Activated T-cell treated with anti-CD3 and anti-CD28 coated beads, Interleukin-2, amount 50 U/mL, for 4 hours (primary cell): ENCODE results near the gene SLC38A8. TPM values are rescaled to one million over a fixed set of nuclear protein-coding genes. Genes with fewer than 3 reads are reported as not detected.

Experiments used
- ATAC-seq, 2 donors: fragments of 200-7000 bp; cut with Tn5 transposase; one replicate each; pipeline ENCODE4 v1.10.0; 2021
- DNase-seq: peaks from one replicate; pipeline ENCODE4 v3.0.0-alpha.2; 2020
- H3K27me3 Mint-ChIP-seq: one replicate; pipeline ENCODE4 v1.8.0; 2021; ENCODE audit warnings: low read depth, mixed read lengths
- H3K36me3 Mint-ChIP-seq: one replicate; pipeline ENCODE4 v1.8.0; 2022; ENCODE audit warnings: mixed read lengths; ENCODE audit not compliant: insufficient read depth
- H3K4me1 Mint-ChIP-seq: one replicate; pipeline ENCODE4 v1.8.0; 2021; ENCODE audit warnings: low read depth, mixed read lengths
- H3K4me3 Mint-ChIP-seq: one replicate; pipeline ENCODE4 v1.8.0; 2021; ENCODE audit warnings: mild to moderate bottlenecking, moderate library complexity, mixed read lengths
- H3K9me3 Mint-ChIP-seq: one replicate; pipeline ENCODE4 v1.8.0; 2021; ENCODE audit warnings: mixed read lengths
- total RNA-seq, 3 donors: library from RNA; stranded (reverse); gene quantifications; one replicate each; pipeline ENCODE4 v1.2.1, GENCODE V29; 2021

SLC38A8 gene
- total RNA-seq, 3 donors from 2014 or later, result not detected

DNA sequence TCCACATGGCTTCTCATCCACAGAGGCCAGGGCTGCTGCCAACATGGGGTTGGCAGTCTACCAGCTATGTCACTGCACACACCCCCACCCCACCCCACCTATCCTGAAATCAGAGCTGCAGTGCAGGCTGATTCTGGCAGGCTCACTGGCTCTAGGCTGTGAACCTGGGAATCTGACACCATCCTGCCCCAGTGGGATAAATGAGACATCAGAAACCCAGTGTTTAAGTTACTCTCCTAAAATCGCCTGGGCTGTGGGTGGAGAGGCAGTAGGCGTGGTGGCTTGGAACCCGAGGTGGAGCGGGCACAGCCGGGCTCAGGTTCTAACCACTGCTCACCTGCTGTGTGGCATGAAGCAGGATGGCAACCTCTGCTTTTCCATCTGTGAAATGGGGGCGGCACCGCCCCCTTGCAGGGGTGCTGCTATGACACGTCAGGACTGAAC, 5.6 kb downstream of the SLC38A8 start:
- Mint-ChIP-seq H3K4me1 (no peaks in the 10 kb centered on the region), H3K9me3 (no peaks in the 10 kb centered on the region), H3K4me3 (no peak overlapping the region), H3K36me3 (no peaks in the 10 kb centered on the region), H3K27me3 (peaks cover 5% of the 10 kb centered on the region)
- DNase-seq (no peak), ATAC-seq (no peak)

DNA sequence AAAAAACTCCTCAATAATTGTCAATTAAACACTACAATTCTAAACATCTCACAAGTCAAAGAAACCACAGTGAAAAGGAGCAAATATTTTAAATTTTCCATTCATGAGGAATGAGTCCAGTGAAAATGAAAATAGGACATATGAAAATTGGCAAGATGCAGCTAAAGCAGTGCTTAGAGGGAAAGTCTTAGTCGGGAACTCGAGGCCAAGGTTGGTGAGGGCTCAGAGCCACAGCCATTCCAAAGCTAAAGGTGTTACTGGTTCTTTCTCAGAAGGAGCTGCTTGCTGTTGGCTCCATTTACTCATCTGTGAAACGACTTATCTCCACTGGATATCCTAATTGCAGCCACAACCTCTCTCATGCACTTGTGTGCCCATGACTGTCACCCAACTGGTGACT, 6.5 kb downstream of the SLC38A8 start:
- Mint-ChIP-seq H3K27me3 (peaks cover 6% of the 10 kb centered on the region), H3K9me3 (no peaks in the 10 kb centered on the region), H3K4me3 (no peak overlapping the region), H3K36me3 (no peaks in the 10 kb centered on the region), H3K4me1 (no peaks in the 10 kb centered on the region)
- ATAC-seq (no peak), DNase-seq (no peak)

DNA sequence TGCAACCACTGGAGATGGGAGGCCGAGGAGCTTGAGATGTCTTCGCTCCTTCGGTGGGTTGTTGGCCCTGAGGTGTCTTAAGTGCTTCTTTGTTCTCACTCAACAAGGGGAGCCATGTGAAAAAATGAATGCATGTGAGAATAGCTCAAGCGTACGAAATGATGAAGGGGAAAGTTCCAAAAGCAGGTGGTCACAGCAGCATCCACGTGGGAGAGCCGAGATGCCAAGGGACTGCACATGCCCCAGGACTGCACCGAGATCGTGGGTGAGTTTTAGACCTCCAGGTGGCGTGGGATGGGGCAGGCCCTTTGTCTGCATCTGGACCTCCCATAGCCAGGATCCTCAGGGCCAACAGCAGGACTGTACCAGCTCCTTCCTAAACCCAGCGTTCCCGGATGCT, 8.1 kb downstream of the SLC38A8 start:
- Mint-ChIP-seq H3K4me1 (peaks cover 3% of the 10 kb centered on the region), H3K9me3 (no peaks in the 10 kb centered on the region), H3K27me3 (peaks cover 5% of the 10 kb centered on the region), H3K36me3 (no peaks in the 10 kb centered on the region), H3K4me3 (no peak overlapping the region)
- DNase-seq (no peak), ATAC-seq (no peak)

DNA sequence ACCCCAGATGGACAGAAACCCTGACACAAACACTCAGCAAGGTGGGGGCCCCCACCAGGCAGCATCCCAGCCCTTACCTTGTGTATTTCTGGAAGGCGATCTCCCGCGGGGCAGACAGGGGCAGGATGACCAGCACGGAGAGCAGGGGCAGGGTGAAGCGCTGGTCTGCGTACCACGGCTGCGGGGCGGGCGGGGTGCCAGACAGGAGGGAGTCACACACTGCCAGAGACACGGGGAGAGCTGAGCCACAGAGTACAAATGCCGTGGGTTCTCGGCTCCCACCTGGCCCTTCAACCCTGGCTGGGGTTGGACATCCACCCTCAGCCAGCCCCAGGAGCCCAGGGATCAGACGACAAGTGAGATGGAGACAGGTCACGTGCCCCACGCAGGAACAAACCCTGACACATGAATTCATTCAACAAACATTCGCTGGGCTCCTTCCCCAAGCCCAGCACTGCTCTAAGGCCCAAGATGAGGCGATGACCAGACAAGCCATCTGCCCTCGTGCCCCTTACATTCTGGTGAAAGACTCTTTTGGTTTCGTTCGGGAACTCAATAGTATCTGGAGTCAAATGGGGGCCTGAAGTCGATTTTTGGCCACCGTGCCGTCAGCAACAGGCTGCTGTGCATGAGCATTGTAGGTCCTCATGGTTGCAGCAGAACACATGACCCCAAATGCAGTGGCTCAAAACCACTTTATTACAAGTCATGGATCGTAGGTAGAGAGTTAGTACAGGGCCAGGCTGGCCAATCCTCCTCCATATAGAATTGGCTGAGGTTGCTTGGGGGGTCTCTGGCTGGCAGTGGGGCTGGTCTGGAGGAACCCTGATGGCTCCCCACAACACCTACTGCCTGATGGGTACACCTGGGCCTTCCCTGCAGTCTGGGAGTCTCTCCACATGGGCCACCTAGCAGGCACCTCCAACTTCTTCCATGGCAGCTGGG, 9.1 kb downstream of the SLC38A8 start:
- DNase-seq, result no peak
- H3K9me3 Mint-ChIP-seq, result no peaks in the 10 kb centered on the region
- H3K27me3 Mint-ChIP-seq, result peaks cover 5% of the 10 kb centered on the region
- no peak overlapping the region for H3K4me3 Mint-ChIP-seq
- no peak for ATAC-seq
- no peaks in the 10 kb centered on the region for H3K36me3 Mint-ChIP-seq
- H3K4me1 Mint-ChIP-seq, result peaks cover 6% of the 10 kb centered on the region

DNA sequence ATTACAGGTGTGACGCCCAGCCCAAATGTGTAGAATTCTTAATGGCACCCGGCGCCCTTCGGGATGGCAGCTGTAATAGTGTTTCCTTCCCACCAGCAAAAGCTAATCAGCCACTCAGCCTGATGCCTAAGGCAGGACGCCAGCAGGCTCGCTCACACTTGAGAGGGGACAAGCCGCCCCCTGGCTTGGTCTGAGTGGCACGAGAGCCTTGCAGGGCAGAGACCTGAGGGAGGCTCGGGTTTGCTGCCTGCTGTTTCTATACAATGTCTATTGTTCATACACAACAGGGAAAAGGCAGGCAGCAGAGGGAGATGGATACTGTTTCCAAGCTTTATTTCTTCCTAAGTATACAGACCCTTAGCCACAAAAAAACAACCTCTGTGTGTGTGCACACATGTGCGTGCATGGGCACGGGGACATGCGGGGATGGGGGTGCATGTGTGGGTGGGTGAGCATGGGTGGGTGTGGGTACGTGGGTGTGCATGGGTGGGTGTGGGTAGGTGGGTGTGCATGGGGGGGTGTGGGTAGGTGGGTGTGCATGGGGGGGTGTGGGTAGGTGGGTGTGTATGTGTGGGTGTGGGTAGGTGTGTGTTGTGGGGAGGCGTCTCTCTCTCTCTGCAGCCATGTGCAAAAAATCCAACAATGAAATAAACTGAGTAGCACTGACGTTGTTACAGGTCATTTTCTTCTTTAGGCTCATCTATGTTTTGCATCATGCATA, 10.0 kb downstream of the SLC38A8 start:
- H3K9me3 Mint-ChIP-seq, result no peaks in the 10 kb centered on the region
- H3K4me1 Mint-ChIP-seq, result peaks cover 6% of the 10 kb centered on the region
- peaks cover 8% of the 10 kb centered on the region for H3K27me3 Mint-ChIP-seq
- no peaks in the 10 kb centered on the region for H3K36me3 Mint-ChIP-seq
- DNase-seq (no peak), ATAC-seq (no peak)
- no peak overlapping the region for H3K4me3 Mint-ChIP-seq

DNA sequence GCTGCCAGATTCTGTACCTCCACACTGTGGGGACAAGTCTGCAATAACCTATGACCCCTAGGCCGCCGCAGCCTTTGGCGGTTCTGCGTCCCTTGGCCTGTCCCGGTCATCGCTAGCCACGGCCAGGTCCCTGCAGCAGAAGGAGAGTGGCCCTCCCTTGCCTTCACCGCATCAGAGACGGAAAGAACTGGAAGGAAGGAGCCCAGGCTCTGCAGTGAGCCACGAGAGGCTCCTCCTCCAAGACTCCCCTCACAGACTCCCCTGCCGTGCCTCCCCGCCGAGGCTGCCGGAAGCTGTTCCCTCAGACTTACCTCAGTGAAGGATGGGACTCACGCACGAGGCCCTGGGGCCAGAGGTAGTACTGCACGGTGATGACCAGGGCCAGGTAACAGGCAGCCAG, 11.0 kb downstream of the SLC38A8 start:
- Mint-ChIP-seq H3K27me3 (peaks cover 12% of the 10 kb centered on the region), H3K4me1 (peaks cover 6% of the 10 kb centered on the region), H3K9me3 (no peaks in the 10 kb centered on the region), H3K36me3 (no peaks in the 10 kb centered on the region), H3K4me3 (no peak overlapping the region)
- no peak for DNase-seq
- no peak for ATAC-seq

DNA sequence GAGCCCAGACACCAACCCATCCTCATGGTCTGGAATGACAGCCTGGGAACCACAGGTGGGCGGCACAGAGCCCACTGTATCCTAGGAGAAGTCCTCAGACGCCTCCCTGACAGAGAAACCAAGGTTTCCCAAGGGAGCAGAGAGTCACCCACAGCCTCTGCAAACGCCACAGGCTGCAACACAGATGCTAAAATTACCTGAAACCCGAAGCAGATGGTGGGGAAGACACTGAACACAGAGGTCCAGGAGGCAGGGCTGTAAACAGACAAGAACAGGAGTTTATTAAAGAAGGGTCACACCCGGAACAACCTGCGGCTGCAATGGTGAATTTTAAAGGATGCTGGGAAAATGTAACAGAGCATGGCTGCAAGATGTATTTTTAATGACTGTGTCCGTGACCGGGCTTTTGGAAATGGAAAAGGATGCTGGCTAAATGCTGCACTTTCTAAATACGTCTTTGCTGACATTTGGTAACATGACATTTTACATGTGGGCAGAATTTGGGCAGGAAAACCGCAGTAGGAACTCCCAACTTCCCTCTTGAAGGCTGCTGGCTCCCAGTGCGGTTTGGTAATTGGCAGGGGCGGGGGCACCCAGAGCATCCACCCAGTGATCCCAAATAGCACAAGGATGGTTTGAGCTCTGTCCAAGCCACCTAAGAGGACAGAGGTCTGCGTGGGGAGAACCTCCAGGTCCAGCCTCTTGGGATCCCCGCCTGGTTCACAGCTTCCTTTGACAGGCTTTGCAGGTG, 13.1 kb downstream of the SLC38A8 start:
- no peak overlapping the region for H3K4me3 Mint-ChIP-seq
- no peaks in the 10 kb centered on the region for H3K9me3 Mint-ChIP-seq
- no peak for ATAC-seq
- H3K27me3 Mint-ChIP-seq, result peaks cover 15% of the 10 kb centered on the region
- H3K4me1 Mint-ChIP-seq, result peaks cover 6% of the 10 kb centered on the region
- no peak for DNase-seq
- no peaks in the 10 kb centered on the region for H3K36me3 Mint-ChIP-seq

DNA sequence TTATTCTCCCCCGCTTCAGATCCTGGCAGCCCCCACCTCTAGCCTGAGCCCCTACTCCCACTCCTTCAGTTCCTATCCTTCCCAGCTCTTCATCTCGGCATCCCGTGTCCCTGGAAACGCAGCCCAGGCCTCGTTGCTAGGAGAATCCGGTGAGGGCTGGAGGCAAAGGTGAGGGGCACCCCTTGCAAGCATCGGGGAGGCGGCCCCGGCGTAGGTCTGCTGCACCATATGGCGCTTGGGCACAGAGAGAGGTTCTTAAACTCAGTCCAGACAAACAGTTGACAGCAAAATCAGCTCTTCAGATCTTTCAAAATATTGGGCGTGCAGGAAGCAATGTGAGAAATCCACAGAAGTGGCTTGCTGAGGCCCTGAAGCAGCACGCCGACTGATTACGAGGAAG, 15.0 kb downstream of the SLC38A8 start:
- Mint-ChIP-seq H3K4me3 (no peak overlapping the region), H3K36me3 (no peaks in the 10 kb centered on the region), H3K4me1 (peaks cover 6% of the 10 kb centered on the region), H3K27me3 (peaks cover 15% of the 10 kb centered on the region), H3K9me3 (no peaks in the 10 kb centered on the region)
- no peak for DNase-seq
- no peak for ATAC-seq

DNA sequence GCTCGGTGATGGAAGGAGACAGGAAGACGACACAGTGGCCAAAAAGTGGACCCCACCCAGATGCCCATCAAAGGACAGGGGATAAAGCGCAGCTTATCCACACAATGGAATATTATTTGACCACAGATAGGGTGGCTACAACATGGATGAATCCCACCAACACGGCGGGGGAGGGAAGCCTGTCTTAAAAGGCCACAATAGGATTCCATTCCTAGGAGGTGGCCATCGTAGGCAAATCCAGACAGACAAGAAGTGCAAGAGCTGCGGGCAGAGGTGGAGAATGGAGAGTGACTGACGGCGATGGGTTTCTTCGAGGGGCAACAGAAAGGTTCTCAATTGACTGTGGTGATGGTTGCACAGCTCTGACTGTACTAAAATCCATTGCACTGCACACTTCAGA, 16.0 kb downstream of the SLC38A8 start:
- Mint-ChIP-seq H3K36me3 (no peaks in the 10 kb centered on the region), H3K27me3 (peaks cover 15% of the 10 kb centered on the region), H3K4me1 (peaks cover 6% of the 10 kb centered on the region), H3K9me3 (peaks cover 1% of the 10 kb centered on the region), H3K4me3 (no peak overlapping the region)
- DNase-seq (no peak), ATAC-seq (no peak)

DNA sequence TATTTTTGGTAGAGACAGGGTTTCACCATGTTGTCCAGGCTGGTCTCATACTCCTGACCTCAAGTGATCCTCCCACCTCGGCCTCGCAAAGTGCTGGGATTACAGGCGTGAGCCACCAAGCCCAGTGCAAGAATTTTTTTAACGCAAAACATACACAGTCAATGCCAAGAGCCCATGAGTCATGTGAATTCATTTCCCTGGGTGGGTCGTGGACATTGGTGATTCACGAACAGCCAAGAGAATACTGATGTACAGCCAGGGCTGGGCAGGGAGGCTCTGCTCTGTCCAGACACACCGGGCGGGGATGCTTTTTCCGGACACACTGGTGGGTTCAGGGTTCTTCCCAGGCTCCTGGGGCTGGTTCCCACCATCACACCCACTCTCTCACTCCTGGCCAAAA, 17.7 kb downstream of the SLC38A8 start:
- Mint-ChIP-seq H3K9me3 (peaks cover 10% of the 10 kb centered on the region), H3K27me3 (peaks cover 12% of the 10 kb centered on the region), H3K4me1 (peaks cover 6% of the 10 kb centered on the region), H3K36me3 (no peaks in the 10 kb centered on the region), H3K4me3 (no peak overlapping the region)
- DNase-seq, result no peak
- ATAC-seq, result no peak

DNA sequence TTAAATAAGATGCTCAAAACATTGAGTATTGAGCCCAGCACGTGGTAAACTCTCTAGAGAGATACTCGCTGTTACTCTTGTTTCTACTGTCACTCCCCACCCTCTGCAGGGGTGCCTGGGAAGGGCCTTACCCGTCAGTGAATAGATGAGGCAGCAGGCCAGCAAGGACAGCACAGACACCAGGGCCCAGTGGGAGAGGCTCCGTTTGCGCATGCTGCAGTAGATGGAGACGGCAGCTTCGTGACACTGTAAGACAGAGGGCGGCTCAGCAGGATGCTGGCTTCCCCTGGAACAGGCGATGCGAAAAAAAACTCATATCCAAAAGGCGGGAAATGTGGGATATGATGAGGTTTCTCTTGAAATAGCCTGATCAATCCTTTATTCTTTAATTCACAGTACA, 20.0 kb downstream of the SLC38A8 start:
- no peaks in the 10 kb centered on the region for H3K36me3 Mint-ChIP-seq
- H3K4me1 Mint-ChIP-seq, result no peaks in the 10 kb centered on the region
- no peak for ATAC-seq
- H3K27me3 Mint-ChIP-seq, result peaks cover 10% of the 10 kb centered on the region
- DNase-seq, result no peak
- peaks cover 22% of the 10 kb centered on the region for H3K9me3 Mint-ChIP-seq
- H3K4me3 Mint-ChIP-seq, result no peak overlapping the region

DNA sequence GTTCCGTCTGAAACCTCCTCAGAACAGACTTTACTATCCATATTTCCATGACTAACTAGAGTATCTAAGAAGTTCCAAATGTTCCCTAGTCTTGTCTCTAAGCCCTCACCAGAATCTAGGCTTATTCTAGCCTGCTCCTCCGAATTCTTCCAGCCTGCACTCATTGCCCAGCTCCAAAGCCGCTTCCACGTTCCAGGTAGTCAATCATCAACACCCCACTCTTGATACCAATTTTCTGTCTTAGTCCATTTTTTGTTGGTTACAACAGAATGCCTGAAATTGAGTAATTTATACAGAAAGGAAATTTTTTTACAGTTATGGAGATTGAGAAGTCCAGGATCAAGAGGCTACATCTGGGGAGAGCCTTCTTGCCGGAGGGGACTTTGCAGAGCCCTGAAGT, 21.1 kb downstream of the SLC38A8 start:
- ATAC-seq (no peak), DNase-seq (no peak)
- no peak overlapping the region for H3K4me3 Mint-ChIP-seq
- H3K9me3 Mint-ChIP-seq, result peaks cover 22% of the 10 kb centered on the region
- H3K36me3 Mint-ChIP-seq, result no peaks in the 10 kb centered on the region
- no peaks in the 10 kb centered on the region for H3K4me1 Mint-ChIP-seq
- peaks cover 5% of the 10 kb centered on the region for H3K27me3 Mint-ChIP-seq

DNA sequence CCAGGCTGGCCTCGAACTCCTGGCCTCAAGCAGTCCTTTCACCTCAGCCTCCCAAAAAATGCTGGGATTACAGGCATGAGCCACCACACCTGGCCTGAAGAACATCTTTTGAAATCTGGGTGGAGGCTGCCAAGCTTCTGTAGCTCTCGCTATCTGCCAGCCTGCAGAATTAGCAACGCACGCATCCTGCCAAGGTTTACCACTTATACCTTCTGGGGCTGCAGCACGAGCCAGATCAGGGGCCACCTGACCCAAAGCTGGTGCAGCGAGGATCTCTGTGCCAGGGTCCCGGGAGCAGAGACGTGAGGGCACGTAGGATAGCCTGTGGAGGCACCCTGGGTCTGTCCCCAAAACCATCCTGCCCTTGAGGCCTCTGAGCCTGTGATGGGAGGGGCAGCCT, 22.2 kb downstream of the SLC38A8 start:
- ATAC-seq, result no peak
- Mint-ChIP-seq H3K9me3 (peaks cover 22% of the 10 kb centered on the region), H3K4me3 (no peak overlapping the region), H3K4me1 (no peaks in the 10 kb centered on the region), H3K27me3 (peaks cover 2% of the 10 kb centered on the region), H3K36me3 (no peaks in the 10 kb centered on the region)
- no peak for DNase-seq

DNA sequence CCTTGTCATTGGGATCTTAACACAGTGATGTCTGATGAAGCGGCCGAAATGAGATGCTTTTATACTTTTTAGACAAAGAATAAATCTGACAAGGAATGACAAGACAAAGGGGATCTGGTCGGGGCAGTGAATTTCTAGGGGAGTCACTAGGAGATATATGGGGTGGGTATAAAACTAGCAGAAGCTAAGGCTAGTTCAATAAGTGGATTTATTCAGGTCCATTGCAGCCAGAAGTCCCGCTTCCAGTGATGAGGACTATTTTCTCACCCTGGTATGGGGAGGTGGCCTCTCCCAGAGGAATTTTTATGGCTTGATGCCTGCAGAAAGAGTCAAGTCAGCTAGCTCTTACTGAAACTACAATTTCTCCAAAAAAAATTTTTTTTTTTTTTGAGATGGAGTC, 23.9 kb downstream of the SLC38A8 start:
- H3K36me3 Mint-ChIP-seq, result no peaks in the 10 kb centered on the region
- H3K4me3 Mint-ChIP-seq, result no peak overlapping the region
- ATAC-seq (no peak), DNase-seq (no peak)
- peaks cover 22% of the 10 kb centered on the region for H3K9me3 Mint-ChIP-seq
- H3K4me1 Mint-ChIP-seq, result peaks cover 7% of the 10 kb centered on the region
- peaks cover 2% of the 10 kb centered on the region for H3K27me3 Mint-ChIP-seq
